SK-N-MC (cell line): ENCODE measurements around the gene ANKRD53.

Experiments used
- EZH2 ChIP-seq: fragments of 200-600 bp; sonication (generic); IDR thresholded peaks from one replicate; pipeline ENCODE4 v1.6.1; 2017; ENCODE audit warnings: antibody characterized with exemption
- FOXP2 ChIP-seq: optimal IDR thresholded peaks from 2 replicates; pipeline ENCODE3; 2011; ENCODE audit warnings: mild to moderate bottlenecking, moderate library complexity; ENCODE audit not compliant: insufficient read depth; ENCODE audit errors: extremely low read length, control extremely low read depth
- POLR2AphosphoS5 ChIP-seq: IDR thresholded peaks from 2 replicates; pipeline ENCODE4 v1.6.1; 2012; ENCODE audit warnings: mild to moderate bottlenecking, low read depth, low read length, borderline replicate concordance

DNA sequence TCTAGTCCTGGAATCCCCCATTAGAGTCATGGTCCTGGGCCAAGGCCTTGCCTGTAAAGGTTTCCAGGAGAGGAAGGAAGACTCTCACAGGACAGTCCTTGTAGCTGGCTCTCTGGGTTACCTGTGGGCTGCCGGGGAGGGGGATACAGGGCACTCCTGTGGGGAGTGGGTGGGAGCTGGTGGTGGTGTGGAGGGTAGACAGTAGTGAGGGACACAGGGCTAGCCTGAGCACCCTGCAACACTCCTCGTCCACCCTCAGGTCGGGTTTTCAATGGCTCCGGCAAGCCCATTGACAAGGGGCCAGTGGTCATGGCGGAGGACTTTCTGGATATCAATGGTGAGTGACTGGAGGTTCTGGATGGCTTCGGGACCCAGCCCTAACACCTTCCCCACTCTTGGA, 19.7 kb upstream of the ANKRD53 start:
- TF ChIP-seq POLR2AphosphoS5, result no peak
- TF ChIP-seq EZH2, result no peak
- no peak for TF ChIP-seq FOXP2
